Fibroblast of the aortic adventitia (primary cell): ENCODE results near the gene ARHGAP31. TPM values are rescaled to one million over a fixed set of nuclear protein-coding genes. Genes with fewer than 3 reads are reported as not detected.
A peak's percentile ranks its signal among the peaks of the same experiment; 100 is the strongest.

Source experiments
- DNase-seq: peaks from one replicate; pipeline ENCODE4 v3.0.0-alpha.2; 2010; ENCODE audit warnings: low read depth
- H3K4me3 ChIP-seq: 2 replicates; pipeline ENCODE4 v1.5.1; 2011; ENCODE audit warnings: low read depth, mild to moderate bottlenecking, control low read depth, low read length, moderate library complexity
- CTCF ChIP-seq: IDR thresholded peaks from 2 replicates; pipeline ENCODE4 v1.5.1; 2011; ENCODE audit warnings: mild to moderate bottlenecking, low read length, control low read depth, inconsistent platforms; ENCODE audit not compliant: insufficient read depth
- total RNA-seq: library from RNA; depleted of rRNA; stranded (reverse); fragments of >200 nt; gene quantifications from 2 replicates; pipeline ENCODE4 v1.2.3, GENCODE V29; 2012; ENCODE audit warnings: low replicate concordance

Gene ARHGAP31
- total RNA-seq, 1 donor: 11.4 TPM

GRCh38 chr3:119375510-119375909 lies 81.3 kb downstream of the ARHGAP31 start:
- no peak for DNase-seq
- no peak overlapping the region for H3K4me3 ChIP-seq
- no peak for TF ChIP-seq CTCF

- peak; percentile 7 for DNase-seq
- H3K4me3 ChIP-seq: no peak overlapping the region
- TF ChIP-seq CTCF: no peak
These were observed 82.6 kb downstream of the ARHGAP31 start for GRCh38 chr3:119376758-119377157.

DNA sequence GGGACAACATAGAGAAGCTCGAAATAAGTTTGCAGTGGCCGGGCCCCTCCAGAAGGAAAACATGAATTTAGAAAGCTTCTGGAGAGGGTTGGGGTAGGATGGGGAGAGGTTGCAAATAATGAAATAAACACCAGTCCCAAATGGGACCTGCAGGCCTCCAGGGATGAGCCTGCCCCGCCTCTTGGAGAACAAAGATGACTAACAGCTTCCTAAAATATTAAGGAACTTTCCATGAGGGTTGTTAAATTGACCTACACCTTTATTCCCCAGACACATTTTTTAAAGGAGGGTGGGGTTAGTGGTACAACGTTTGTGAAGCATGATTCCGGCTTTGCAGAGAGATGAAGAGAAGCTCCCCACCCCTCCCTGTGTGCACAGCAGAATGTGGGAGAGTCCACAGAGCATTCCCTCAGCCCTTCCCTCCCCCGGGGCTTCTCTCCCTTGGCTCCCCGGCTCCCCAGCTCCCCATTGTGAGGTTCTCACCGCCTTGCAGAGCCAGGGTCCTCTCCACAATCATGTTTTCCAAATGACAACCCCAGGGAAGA lies 84.1 kb downstream of the ARHGAP31 start:
- no peak for DNase-seq
- no peak for TF ChIP-seq CTCF
- no peak overlapping the region for H3K4me3 ChIP-seq

DNA sequence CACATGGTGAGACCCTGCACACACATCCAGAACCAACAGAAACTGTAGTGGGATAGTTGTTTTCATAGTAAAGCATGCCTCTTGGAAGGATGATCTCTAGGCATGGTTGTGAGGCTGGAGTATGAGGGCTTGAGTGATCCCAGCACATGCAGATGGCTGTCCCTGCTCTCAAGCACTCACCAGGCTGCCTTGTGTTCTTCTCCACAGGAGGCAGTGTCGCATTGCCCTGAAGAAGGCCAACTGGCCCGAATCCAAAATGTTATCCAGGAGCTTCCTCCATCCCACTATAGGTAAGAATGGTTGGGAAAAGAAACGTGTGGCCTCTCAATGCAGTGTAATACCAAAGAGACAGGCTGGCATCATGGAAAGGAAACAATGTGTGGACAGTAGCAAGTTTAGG lies 86.5 kb downstream of the ARHGAP31 start:
- no peak overlapping the region for H3K4me3 ChIP-seq
- no peak for DNase-seq
- TF ChIP-seq CTCF: no peak

DNA sequence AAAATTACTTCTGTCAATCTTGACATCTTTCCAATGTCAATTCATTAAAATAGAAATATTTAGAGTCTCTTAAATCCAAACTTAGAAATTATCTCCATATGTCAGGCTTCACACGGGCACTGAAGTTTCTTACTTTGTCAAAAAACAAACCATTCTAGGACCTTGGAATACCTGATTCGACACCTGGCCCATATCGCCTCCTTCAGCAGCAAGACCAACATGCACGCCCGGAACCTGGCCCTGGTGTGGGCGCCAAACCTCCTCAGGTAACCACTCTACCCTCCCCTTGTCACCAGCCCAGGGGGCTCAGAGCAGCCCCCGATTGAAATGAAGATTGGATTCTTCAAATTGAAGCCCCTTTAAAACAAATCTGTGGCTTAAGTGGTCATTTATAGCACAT lies 88.0 kb downstream of the ARHGAP31 start:
- no peak overlapping the region for H3K4me3 ChIP-seq
- TF ChIP-seq CTCF: no peak
- DNase-seq: no peak

- TF ChIP-seq CTCF: peak; percentile 5
- H3K4me3 ChIP-seq: no peak overlapping the region
- no peak for DNase-seq
These were observed 94.4 kb downstream of the ARHGAP31 start for GRCh38 chr3:119388577-119388976.

DNA sequence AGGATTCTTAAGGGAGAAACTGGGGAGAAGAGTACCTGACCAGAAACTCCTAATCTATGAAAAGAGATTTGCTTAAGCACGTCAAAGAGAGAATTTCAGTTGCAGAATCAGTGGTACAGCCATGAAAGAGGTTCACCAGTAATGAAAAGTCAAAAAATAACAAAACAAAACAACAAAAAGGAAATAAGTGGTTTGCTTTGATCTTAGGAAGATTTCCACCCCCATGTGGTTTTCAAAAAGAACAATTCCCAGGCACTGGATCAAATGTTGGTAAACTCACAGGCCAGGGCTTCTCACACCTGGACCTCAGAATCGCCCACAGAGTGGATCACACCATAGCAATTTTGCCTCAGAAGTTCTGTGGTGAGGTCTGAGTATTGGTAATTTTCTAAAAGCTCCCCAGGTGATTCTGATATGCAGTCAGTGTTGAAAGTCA lies 101.8 kb downstream of the ARHGAP31 start:
- DNase-seq: no peak
- H3K4me3 ChIP-seq: no peak overlapping the region
- no peak for TF ChIP-seq CTCF
